ENCODE results near the gene ZNF543. TPM values are rescaled to one million over a fixed set of nuclear protein-coding genes. Genes with fewer than 3 reads are reported as not detected.

Gene ZNF543
- polyA plus RNA-seq, 1 of the 3 experiments (the other 2 are of a cell fraction): 1.2 TPM

DNA sequence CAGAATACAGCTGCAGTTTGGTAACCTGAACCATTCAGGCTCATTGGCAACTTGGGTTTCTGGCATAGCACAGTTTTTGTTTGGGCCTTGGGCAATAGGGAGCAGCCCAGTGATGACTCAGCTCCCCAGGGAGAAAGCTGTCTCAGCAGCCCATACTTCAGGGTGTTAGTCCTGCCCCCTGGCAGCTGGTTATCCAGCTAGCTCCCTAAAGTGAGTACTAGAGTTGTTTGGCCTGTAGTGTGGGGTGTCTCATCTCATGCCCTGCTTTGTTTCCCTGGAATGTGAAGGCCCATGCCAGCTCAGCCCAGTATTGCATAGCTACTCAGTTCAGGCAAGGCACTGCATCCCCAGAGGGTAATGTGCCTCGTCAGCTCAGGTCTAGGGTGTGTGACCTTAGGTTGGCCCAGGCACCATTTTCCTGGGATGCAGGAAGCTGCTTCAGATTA lies 18.2 kb upstream of the ZNF543 start:
- H3K27me3 ChIP-seq (ENCODE audit: insufficient read depth): no peaks in the 10 kb centered on the region
- no peak overlapping the region for H3K4me2 ChIP-seq
- H3K36me3 ChIP-seq (replicated peaks in 1 of 2; ENCODE audit: control insufficient read depth in 1 of 2, insufficient read depth in 2 of 2, low read length in 1 of 2): peaks cover 22 to 62% of the 10 kb centered on the region in 2 experiments
- TF ChIP-seq YY1 (IDR thresholded peaks at IDR 0.05; ENCODE audit: low read depth) (no peak), FOSL2 (IDR thresholded peaks at IDR 0.05; ENCODE audit: borderline replicate concordance, low read depth) (peak; percentile 16; the same call in 1 of the 2 replicates)
- POLR2A ChIA-PET: interaction anchor here (1.4 kb wide), 1 partner anchor 12 kb away, joined by 4 read pairs; no protein-coding TSS in a partner anchor
- H3K4me1 ChIP-seq (ENCODE audit: control insufficient read depth in 1 of 2, insufficient read depth in 2 of 2, low read depth in 1 of 2, low read length in 1 of 2): peaks cover 0 to 4% of the 10 kb centered on the region in 2 experiments; a peak in 2 of 4 replicates
- no peak overlapping the region for H2AFZ ChIP-seq (ENCODE audit: low read depth)
- peaks cover 27% of the 10 kb centered on the region for H4K20me1 ChIP-seq (ENCODE audit: insufficient read depth)
- H3F3A ChIP-seq (replicated peaks; ENCODE audit: insufficient read depth): peaks cover 17% of the 10 kb centered on the region
- no peaks in the 10 kb centered on the region for H3K9me2 ChIP-seq
- WGBS (ENCODE audit: low lambda C conversion rate): no CpG with 5 or more reads among the region's 1 CpG
- H3K9ac ChIP-seq: no peak overlapping the region
- no peaks in the 10 kb centered on the region for H3K9me3 ChIP-seq
- DNase-seq: no peak
- no peak overlapping the region for H3K27ac ChIP-seq (ENCODE audit: low read depth in 2 of 2, low read length in 1 of 2)
- peaks cover 59% of the 10 kb centered on the region for H3K79me2 ChIP-seq (ENCODE audit: insufficient read depth)
- CTCF ChIA-PET: no interaction called here
- no peak overlapping the region for H3K4me3 ChIP-seq (ENCODE audit: low read depth in 2 of 2, low read length in 1 of 2)

GRCh38 chr19:57302727-57303401 lies 17.4 kb upstream of the ZNF543 start:
- H3K4me2 ChIP-seq: no peak overlapping the region
- H2AFZ ChIP-seq (ENCODE audit: low read depth): no peak overlapping the region
- no peak for DNase-seq
- H3K27me3 ChIP-seq (ENCODE audit: insufficient read depth): no peaks in the 10 kb centered on the region
- H3K27ac ChIP-seq (ENCODE audit: low read depth in 2 of 2, low read length in 1 of 2): no peak overlapping the region
- peaks cover 20 to 56% of the 10 kb centered on the region in 2 experiments for H3K36me3 ChIP-seq (replicated peaks in 1 of 2; ENCODE audit: control insufficient read depth in 1 of 2, insufficient read depth in 2 of 2, low read length in 1 of 2)
- no peaks in the 10 kb centered on the region for H3K9me2 ChIP-seq
- H3K4me3 ChIP-seq (ENCODE audit: low read depth in 2 of 2, low read length in 1 of 2): no peak overlapping the region
- H3K9me3 ChIP-seq: no peaks in the 10 kb centered on the region
- peaks cover 0 to 4% of the 10 kb centered on the region in 2 experiments; a peak in 2 of 4 replicates for H3K4me1 ChIP-seq (ENCODE audit: control insufficient read depth in 1 of 2, insufficient read depth in 2 of 2, low read depth in 1 of 2, low read length in 1 of 2)
- H3F3A ChIP-seq (replicated peaks; ENCODE audit: insufficient read depth): peaks cover 14% of the 10 kb centered on the region
- TF ChIP-seq ELF1 (IDR thresholded peaks at IDR 0.05) (no peak), FOSL2 (IDR thresholded peaks at IDR 0.05; ENCODE audit: borderline replicate concordance, low read depth) (no peak), PBX3 (IDR thresholded peaks at IDR 0.05) (no peak), RXRA (IDR thresholded peaks at IDR 0.05; ENCODE audit: borderline replicate concordance, low read depth) (no peak)
- H3K9ac ChIP-seq: no peak overlapping the region
- POLR2A ChIA-PET: interaction anchor here (1.4 kb wide), 1 partner anchor 13 kb away, joined by 4 read pairs; no protein-coding TSS in a partner anchor
- H4K20me1 ChIP-seq (ENCODE audit: insufficient read depth): peaks cover 22% of the 10 kb centered on the region
- WGBS (ENCODE audit: low lambda C conversion rate): 95% methylated on average over 4 of the region's 7 CpGs
- H3K79me2 ChIP-seq (ENCODE audit: insufficient read depth): peaks cover 51% of the 10 kb centered on the region
- CTCF ChIA-PET: interaction anchor here (0.9 kb wide), 1 partner anchor 16 kb away, joined by 3 read pairs; no protein-coding TSS in a partner anchor

DNA sequence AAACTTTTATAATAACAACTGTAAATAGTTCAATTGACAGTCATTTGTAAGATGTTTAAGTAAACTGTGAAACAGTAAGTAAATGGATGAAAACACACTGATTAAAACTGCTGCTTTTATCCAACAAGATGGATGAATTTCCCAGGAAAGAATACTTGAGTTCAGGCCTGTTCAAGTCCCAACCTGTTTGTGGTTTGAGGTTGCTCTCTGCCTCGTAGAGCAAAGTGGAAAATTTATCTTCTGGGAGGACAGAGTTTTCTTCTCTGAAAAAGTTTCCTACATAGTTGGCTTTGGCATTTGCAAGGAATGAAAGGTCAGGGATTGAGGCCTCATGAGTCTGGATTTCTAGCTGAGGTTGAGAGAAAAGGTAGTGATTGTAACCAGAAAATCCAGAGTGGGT lies 15.2 kb upstream of the ZNF543 start:
- ChIA-PET CTCF (interaction anchor here (0.9 kb wide), 1 partner anchor 29 kb away, joined by 3 read pairs; no protein-coding TSS in a partner anchor), POLR2A (no interaction called here)
- peaks cover 14% of the 10 kb centered on the region for H3F3A ChIP-seq (replicated peaks; ENCODE audit: insufficient read depth)
- H3K36me3 ChIP-seq (replicated peaks in 1 of 2; ENCODE audit: control insufficient read depth in 1 of 2, insufficient read depth in 2 of 2, low read length in 1 of 2): peaks cover 12 to 36% of the 10 kb centered on the region in 2 experiments
- H4K20me1 ChIP-seq (ENCODE audit: insufficient read depth): peaks cover 20% of the 10 kb centered on the region; the same call in 1 of the 2 replicates
- no peak for TF ChIP-seq FOXM1 (IDR thresholded peaks at IDR 0.05; ENCODE audit: low read depth)
- no peak for TF ChIP-seq TCF12 (IDR thresholded peaks at IDR 0.05)
- TF ChIP-seq ELF1 (IDR thresholded peaks at IDR 0.05): no peak
- no peak for TF ChIP-seq IRF3 (IDR thresholded peaks at IDR 0.05; ENCODE audit: low read depth, low read length)
- no peak for TF ChIP-seq GABPA (IDR thresholded peaks at IDR 0.05; ENCODE audit: low read depth)
- TF ChIP-seq JUND (IDR thresholded peaks at IDR 0.05): no peak
- no peak for TF ChIP-seq MXI1 (IDR thresholded peaks at IDR 0.05; ENCODE audit: low read depth, low read length)
- TF ChIP-seq USF2 (IDR thresholded peaks at IDR 0.05; ENCODE audit: borderline replicate concordance, low read depth, low read length): no peak
- no peak for TF ChIP-seq PBX3 (IDR thresholded peaks at IDR 0.05)
- no peak for TF ChIP-seq TEAD4 (IDR thresholded peaks at IDR 0.05; ENCODE audit: borderline replicate concordance, insufficient read depth)
- no peak overlapping the region for H2AFZ ChIP-seq (ENCODE audit: low read depth)
- no peaks in the 10 kb centered on the region for H3K9me3 ChIP-seq
- H3K27me3 ChIP-seq (ENCODE audit: insufficient read depth): no peaks in the 10 kb centered on the region
- peaks cover 0 to 4% of the 10 kb centered on the region in 2 experiments; a peak in 2 of 4 replicates for H3K4me1 ChIP-seq (ENCODE audit: control insufficient read depth in 1 of 2, insufficient read depth in 2 of 2, low read depth in 1 of 2, low read length in 1 of 2)
- H3K9me2 ChIP-seq: no peaks in the 10 kb centered on the region
- no peak overlapping the region for H3K27ac ChIP-seq (ENCODE audit: low read depth in 2 of 2, low read length in 1 of 2)
- no peak overlapping the region for H3K4me2 ChIP-seq
- H3K4me3 ChIP-seq (ENCODE audit: low read depth in 2 of 2, low read length in 1 of 2): no peak overlapping the region
- peaks cover 30% of the 10 kb centered on the region for H3K79me2 ChIP-seq (ENCODE audit: insufficient read depth)
- WGBS (ENCODE audit: low lambda C conversion rate): 48% methylated on average over 1 of the region's 1 CpG
- DNase-seq: no peak
- H3K9ac ChIP-seq: no peak overlapping the region

Data from SK-N-SH (cell line).